Skin of body (tissue), 2 donors: ENCODE results near the gene SPINDOC. TPM values are rescaled to one million over a fixed set of nuclear protein-coding genes. Genes with fewer than 3 reads are reported as not detected.

ENCODE experiments used
- small RNA-seq: library from RNA; depleted of rRNA; stranded (forward); fragments of <200 nt; gene quantifications from one replicate; pipeline ENCODE3, GENCODE V24; 2014; ENCODE audit warnings: low replicate concordance
- total RNA-seq: library from RNA; depleted of rRNA; stranded (reverse); fragments of >200 nt; gene quantifications from one replicate; pipeline ENCODE4 v1.2.3, GENCODE V29; 2014

SPINDOC gene
- total RNA-seq, 1 donor from 2014 or later: 5.3 TPM

Small RNAs within 50 kb of the gene (small RNA-seq; reads per million reads assigned to genes)
- gene AP006289.1 (not detected), gene RN7SL596P (not detected)

Other genes with a start within 250 kb of the SPINDOC start
- gene PLAAT3, start 199.0 kb upstream of the SPINDOC start, total RNA-seq: 21.6 TPM
- gene ATL3, start 142.1 kb upstream of the SPINDOC start, total RNA-seq: 67.1 TPM
- gene RTN3, start 132.0 kb upstream of the SPINDOC start, total RNA-seq: 60.0 TPM
- 12.8 TPM for gene ZFTA, start 44.7 kb upstream of the SPINDOC start, total RNA-seq
- 16.9 TPM for gene MARK2, start 25.7 kb downstream of the SPINDOC start, total RNA-seq
- gene RCOR2, start 103.7 kb downstream of the SPINDOC start, total RNA-seq: 2.1 TPM
- 7.7 TPM for gene NAA40, start 125.5 kb downstream of the SPINDOC start, total RNA-seq
- gene COX8A, start 161.2 kb downstream of the SPINDOC start, total RNA-seq: 218 TPM
- gene OTUB1, start 173.0 kb downstream of the SPINDOC start, total RNA-seq: 29.2 TPM
- 1.6 TPM for gene FLRT1, start 222.5 kb downstream of the SPINDOC start, total RNA-seq